Fibroblast of villous mesenchyme (primary cell): ENCODE measurements around the gene HOXA3. TPM values are rescaled to one million over a fixed set of nuclear protein-coding genes. Genes with fewer than 3 reads are reported as not detected.

Experiments
- DNase-seq: peaks from one replicate; pipeline ENCODE4 v3.0.0-alpha.2; 2010; ENCODE audit warnings: low read depth
- H3K4me3 ChIP-seq: 2 replicates; pipeline ENCODE4 v1.5.1; 2011; ENCODE audit warnings: low read depth, mild to moderate bottlenecking, low read length
- total RNA-seq: library from RNA; depleted of rRNA; stranded (reverse); fragments of >200 nt; gene quantifications from 2 replicates; pipeline ENCODE4 v1.2.3, GENCODE V29; 2012
- TF ChIP-seq, protein P1 (sequence below): IDR thresholded peaks from 2 replicates; pipeline ENCODE4 v1.5.1; 2012; ENCODE audit warnings: low read depth, mild to moderate bottlenecking, low read length; ENCODE audit not compliant: insufficient read depth

HOXA3 gene
- total RNA-seq, 1 donor = 11.7 TPM

- H3K4me3 ChIP-seq = no peak overlapping the region
- TF ChIP-seq, protein P1, sequence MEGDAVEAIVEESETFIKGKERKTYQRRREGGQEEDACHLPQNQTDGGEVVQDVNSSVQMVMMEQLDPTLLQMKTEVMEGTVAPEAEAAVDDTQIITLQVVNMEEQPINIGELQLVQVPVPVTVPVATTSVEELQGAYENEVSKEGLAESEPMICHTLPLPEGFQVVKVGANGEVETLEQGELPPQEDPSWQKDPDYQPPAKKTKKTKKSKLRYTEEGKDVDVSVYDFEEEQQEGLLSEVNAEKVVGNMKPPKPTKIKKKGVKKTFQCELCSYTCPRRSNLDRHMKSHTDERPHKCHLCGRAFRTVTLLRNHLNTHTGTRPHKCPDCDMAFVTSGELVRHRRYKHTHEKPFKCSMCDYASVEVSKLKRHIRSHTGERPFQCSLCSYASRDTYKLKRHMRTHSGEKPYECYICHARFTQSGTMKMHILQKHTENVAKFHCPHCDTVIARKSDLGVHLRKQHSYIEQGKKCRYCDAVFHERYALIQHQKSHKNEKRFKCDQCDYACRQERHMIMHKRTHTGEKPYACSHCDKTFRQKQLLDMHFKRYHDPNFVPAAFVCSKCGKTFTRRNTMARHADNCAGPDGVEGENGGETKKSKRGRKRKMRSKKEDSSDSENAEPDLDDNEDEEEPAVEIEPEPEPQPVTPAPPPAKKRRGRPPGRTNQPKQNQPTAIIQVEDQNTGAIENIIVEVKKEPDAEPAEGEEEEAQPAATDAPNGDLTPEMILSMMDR = no peak
- no peak for DNase-seq
Observed at GRCh38 chr7:27159266-27160144, 7.1 kb upstream of the HOXA3 start.

DNA sequence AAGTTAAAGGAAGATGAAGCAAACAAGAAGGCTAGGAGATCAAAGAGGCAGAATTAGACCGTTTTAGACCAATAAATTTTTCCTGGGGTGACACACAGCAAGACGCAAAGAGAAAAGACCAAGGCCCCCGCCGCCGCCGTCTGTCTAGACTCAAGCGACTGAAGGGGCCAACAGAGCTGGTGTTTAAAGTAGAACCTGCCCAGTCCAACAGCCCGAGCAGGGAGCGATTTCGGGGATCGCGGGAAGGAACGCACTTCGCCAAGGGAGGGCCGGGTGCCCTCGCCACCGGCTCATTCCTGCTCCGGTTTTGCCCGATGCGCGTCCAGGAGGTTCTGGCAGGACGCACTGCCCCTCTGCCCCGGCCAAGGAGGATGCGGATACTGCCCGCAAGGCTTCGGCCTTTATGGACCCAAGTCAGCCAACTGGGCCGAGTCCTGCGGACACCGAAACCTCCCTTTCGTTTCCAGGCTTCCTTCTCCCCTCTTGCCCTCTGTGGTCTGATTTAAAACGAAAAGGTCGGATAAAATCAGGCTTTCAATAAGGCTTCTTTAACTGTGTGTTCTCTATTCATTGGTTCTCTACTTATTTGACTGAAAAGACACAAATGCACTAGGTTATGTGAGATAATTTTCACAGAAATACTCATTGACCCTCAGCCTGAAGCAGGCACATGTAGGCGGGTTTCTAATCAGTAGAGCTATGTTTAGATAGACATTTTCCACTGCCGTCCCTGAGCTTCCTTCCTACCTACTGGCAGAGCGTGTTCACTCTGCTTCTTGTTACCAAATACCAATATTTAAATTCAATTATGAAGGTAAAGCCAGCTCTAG, 6.3 kb upstream of the HOXA3 start:
- DNase-seq = no peak
- TF ChIP-seq, protein P1 = no peak
- no peak overlapping the region for H3K4me3 ChIP-seq

GRCh38 chr7:27157702-27158431, 5.5 kb upstream of the HOXA3 start:
- no peak overlapping the region for H3K4me3 ChIP-seq
- DNase-seq = no peak
- TF ChIP-seq, protein P1 = no peak

- peak overlapping the region; percentile 60 for H3K4me3 ChIP-seq
- TF ChIP-seq, protein P1 = no peak
- DNase-seq = peak; percentile 16
Observed at GRCh38 chr7:27156916-27157701, 4.7 kb upstream of the HOXA3 start.

DNA sequence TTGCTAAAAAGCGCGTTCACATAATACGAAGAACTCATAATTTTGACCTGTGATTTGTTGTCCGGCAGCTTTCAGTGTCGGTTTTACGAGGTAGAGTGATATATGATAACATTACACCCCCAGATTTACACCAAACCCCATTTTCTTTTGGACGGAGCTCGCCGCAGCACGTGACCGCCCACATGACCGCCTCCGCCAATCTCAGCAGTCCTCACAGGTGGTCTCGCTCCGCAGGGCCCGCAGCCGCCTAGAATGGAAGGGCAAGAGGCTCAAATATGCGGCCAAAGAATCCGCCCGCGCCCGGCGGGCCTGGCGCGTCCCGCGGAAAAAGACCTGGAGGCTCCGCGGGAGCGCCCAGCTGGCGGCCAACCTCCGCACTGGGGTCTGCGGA, 4.1 kb upstream of the HOXA3 start, which contains the start of gene HOXA7:
HOXA7 (minus strand) TSS at position 168 of the 391 bp plus-strand sequence; CDS start at position 38, 130 bp downstream.
- DNase-seq = peak; percentile 75
- TF ChIP-seq, protein P1 = no peak
- H3K4me3 ChIP-seq = peak within 1 kb of the TSS; percentile 60
